NCI-H1092 (cell line): ENCODE data around the gene NTSR1.

ENCODE experiments used
- DNase-seq: peaks from one replicate; lab custom pipeline; 2025; lab: John Stamatoyannopoulos, UW

NTSR1 gene

DNA sequence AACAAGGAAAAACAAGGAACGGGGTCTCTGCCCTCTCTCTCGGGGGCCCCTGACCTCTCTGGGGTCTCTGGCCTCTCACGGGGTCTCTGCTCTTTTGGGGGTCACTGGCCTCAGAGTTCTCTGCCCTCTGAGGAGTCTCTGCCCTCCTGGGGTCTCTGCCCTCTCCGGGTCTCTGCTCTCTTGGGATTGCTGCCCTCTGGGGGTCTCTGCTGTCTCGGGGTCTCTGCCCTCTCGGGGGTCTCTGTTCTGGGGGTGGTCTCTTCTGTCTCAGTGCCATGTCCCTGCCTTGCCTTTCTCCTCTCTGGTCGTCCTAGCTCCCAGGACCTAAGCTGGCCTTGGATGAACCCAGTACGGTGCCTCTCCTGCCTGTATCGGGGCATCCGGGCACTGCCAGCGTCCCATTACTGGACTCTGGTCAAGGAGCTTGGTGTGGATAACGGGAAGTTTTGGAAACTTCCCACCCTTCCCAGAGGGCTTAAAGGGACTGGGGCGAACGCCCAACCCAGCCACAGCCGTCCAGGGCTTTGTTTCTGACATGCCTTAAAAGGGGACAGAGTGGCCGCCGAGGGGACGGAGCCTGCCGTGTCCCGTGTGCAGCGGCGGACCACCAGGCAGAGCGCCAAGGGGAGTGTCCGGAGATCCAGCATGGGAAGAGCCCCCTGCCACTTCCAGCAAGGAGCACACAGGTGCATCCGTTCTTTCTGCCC is 62.9 kb downstream of the NTSR1 start:
- no peak for DNase-seq

DNA sequence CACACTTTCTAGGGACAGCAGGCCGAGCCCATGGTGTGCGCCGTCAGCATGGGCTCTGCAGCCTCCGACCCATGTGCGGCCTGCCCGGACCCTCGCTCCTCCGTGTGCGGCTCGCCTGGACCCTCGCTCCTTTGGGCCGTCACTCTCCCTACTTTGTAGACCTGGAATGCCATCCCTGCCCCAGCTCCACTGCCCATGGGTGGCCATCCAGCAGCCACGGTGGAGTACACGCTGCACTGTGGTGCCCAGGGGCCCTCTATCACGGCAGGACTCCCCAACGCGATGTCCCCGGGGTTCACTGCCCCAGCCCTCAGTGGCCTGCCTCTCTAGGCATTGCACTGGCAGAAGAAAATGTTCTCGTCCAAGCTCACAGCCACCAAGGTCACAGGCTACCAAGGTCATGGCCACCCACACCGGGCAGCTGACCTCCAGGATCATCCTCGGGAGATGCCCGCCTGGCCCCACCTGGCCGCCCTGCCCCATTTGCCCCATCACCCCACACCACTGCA is 63.5 kb downstream of the NTSR1 start:
- DNase-seq = no peak

DNA sequence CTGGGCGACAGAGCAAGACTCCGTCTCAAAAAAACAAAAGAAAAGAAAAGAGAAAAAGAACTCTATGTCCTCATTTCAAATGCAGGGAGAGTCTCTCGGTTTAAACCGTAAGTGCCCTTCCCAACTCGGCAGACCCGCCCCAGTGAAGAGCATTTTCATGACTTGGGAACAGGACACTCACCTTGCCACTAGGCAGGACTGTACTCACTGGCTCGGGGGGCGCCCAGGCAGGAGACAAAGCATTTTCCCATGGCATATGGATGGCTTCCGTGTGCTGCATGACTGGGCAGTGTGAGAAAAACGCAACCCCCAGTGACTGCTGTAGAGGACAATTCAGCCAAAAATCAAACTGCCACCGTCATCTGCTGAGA is 64.0 kb downstream of the NTSR1 start:
- DNase-seq = no peak

DNA sequence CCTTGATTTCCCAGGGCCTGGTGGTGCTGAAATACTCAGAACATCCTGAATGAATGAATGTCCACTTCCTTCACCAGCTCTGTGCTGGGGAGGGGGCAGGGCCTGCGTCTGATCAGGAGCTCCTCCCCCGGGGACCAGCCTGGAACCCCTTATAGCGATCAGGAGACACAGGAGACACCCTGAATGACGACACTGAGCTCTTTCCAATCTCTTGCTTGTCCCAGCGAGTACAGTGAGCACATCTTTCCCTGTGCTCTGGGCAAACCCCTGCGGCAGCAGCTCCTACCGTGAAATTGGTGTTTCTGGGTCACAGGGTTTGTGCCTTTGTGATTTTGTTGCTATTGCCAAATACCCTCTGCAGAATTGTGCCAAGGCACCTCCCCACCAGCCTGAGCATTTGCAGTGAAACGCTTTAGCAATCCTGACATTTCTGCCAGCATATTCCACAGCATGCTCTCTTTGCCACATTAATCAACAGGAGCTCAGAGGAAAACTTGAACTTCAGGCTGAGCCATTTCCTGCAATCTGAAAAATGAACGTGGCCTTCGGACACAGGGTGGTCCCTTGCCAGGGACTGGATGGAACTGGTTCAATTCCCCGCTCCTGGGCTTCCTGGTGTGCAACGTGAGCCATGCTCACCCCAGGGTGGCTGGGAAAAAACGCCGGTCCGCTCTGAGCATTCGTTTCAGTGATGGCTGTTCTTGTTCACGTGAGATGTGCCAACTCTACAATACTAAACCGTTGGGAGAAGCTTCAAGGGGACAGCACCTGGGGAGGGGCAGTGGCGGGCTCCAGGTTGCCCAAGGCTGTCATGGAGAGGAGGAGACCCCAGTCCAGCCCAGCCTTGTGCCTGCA is 64.6 kb downstream of the NTSR1 start:
- DNase-seq = no peak

DNA sequence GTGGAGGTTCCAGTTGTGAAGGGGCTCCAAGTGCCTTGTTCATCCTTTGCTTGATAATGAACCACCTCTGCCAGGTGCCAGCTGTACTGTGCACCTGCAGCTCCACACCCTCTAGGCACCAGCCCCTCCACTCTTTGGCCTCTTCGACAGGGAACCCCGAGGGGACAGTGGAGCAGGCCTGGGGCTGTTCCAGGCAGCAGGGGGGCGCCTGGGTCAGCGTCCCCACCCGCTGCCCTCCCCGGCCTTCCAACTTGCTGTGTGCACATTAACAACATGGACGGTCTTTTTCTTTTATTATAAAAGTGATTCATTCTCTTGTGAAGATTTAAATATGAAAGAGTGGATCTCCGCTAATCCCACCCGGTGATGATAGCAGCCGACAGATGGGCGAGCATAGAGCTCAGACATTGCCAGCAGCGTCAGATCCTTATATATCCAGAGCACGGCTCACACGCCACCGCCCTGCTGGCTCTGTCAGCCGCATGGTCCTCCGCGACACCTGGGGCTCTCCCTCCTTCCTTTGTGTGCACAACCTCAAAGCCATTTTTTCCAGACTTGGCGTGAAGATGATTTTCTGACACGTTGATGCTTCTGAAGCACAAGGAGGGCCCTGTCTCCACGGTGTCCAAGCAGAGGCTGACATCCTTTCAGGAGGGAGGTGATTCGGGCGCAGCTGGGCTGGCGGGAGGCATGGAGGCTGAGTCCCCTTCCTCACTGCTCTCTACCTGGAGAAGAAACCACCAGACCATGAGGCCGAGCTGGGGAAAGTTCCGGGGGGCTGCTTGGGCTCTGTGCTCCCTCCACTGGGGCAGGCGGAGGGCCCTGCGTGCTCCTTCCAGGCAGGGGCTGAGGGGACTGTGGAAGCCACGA is 65.4 kb downstream of the NTSR1 start:
- DNase-seq = no peak

DNA sequence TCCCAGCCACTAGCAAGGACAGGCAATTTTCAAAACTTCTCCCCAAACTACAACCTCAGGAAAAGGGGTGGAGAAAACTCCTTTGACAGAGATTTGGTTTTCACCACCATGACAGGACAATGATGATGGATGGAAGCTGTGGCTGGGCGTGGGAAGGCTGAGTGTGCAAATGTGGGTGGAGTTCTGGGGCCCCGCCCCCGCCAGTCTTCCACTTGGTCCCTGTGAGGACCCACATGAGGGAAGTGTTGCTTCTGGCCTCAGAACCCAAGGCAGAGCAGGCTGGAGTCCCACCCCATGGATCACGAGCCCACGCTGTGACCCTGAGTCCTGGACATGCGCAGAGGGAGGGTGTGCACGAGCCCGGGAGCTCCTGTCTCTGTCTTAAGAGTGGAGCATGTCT is 66.1 kb downstream of the NTSR1 start:
- no peak for DNase-seq

DNA sequence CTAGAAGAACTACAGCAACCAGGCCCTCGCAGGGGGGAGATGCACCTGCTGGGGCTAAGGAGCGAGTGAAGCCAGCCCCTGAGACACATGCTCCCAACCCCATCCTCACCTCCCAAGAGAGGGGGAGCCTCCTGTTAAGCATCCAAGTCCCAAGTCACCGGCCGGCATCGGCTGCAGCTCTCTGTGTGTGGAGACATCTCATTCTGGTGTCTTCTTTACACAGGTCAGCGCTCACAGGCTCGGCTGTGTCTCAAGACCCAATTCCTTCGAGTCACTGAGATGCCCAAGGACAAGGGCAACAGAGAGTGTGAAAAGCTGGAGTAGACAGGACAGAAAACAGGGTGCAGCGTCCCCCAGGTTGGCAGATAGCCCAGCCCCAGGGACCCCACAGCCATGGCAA is 66.6 kb downstream of the NTSR1 start:
- no peak for DNase-seq

DNA sequence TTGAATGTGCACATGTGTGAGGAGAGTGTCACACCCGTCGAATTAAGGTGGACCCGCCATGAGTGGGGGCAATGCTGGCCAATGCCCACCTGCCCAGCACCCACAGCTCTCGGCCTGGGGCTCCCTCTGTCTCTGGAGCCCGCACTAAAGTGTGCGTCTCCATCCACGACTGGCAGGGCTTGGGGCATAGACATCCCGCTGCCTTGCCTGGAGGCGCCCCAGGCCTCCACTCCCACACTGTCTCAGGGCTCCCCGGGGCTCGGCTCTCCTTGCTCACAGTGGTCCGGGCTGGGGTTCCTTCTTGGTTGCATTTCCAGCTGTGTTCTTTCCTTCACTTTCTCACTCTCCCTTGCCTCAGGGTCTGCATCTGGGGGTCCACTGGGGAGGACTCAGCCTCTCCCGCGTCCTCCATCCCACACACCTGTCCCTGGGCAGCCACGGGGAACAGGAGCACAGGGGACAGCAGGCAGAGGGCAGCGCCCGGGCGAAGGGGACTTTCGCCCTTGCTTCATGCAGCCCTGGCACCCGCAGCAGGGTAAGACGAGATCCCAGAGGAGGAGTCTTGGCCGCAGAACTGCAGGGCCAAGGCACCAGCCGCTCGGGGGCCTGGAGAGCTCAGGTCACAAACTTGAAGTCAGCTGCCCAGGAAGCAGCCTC is 67.5 kb downstream of the NTSR1 start:
- no peak for DNase-seq

DNA sequence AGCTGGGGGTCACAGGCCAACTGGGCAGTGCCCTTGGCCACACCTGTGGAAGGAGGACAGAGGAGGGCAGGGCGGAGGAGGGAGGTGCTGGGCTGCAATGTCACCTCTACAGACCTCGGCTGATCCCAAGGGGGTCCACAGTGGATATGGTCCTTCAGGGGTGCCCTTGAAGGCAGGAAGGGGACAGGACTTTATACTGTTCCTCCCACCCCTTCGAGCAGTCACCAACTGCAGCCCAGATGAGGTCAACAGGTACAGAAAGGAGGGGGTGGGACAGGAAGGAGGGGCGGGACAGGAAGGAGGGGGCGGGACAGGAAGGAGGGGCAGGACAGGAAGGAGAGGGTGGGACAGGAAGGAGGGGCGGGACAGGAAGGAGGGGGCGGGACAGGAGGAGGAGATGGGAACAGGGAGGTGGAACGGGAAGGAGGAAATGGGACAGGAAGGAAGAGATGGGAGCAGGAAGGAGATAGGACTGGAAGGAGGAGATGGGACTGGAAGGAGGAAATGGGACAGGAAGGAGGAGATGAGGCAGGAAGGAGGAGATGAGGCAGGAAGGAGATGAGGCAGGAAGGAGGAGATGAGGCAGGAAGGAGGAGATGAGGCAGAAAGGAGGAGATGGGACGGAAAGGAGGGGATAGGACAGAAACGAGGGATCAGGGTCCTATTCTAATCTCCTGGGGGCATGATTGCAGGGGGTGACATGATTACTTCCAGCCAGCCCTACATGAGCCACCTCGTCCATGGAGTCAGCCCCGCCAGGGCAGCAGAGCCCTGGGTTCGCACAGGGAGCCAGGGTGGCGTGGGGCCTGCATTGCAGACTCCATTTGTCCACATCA is 68.3 kb downstream of the NTSR1 start:
- DNase-seq = no peak

DNA sequence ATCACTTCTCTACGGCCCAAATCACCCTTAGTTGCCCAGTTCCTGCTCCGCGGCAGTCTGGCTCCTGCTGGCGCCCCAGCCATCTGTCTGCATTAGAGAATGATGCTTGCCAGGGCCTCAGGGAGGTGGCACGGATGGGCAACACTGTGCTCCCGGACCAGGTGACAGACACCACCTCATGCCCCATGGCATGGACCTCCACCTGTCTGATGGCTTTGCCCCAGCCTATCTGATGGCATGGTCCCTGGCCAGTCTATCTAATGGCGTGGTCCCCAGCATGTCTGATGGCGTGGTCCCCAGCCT is 68.8 kb downstream of the NTSR1 start:
- no peak for DNase-seq

DNA sequence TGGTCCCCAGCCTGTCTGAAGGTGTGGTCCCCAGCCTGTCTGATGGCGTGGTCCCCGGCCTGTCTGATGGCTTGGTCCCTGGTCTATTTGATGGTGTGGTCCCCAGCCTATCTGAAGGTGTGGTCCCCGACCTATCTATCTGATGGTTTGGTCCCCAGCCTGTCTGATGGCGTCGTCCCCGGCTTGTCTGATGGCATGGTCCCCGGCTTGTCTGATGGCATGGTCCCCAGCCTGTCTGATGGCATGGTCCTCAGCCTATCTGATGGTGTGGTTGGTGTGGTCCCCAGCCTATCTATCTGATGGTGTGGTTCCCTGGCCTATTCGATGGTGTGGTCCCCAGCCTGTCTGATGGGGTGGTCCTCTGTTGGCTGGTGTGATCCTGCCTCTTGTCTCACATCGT is 69.4 kb downstream of the NTSR1 start:
- no peak for DNase-seq

DNA sequence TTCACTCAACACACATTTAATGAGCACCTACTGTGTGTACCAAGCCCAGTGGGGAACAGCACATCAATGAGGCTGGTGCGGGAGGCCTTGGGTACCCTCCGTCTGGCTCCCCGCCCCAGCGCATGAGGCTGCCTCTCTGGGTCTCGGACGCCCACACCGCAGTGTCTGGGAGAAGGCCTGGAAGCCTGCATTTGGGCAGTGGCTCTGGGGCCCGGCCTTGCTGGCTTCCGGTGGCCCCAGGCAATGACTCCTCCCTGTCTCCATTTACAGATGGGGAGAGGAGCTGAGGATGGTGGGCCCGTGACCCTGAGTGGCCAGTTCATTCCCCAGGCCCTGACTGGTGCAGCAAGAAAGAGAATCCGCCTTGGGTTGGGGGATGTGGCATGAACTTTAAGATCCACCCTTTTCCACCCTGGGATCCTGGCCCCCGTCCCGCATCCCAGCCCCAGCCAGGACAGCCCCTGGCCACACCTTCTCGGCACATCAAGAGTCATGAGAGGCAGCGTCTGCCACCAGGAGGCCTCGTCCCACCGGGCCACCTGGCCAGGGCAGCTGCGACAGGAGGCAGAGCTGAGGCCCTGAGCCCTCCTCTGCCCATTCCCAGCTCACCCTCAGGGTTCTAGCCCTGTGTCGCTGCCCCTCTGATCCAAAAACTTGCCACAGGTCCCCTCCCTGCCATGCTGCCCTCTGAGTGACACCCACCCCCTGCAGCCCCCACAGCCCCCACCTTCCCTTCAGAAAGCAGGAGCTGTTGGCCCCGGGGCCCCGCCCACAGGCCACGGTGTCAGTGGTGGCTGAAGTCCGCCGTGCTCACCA is 70.2 kb downstream of the NTSR1 start:
- no peak for DNase-seq

DNA sequence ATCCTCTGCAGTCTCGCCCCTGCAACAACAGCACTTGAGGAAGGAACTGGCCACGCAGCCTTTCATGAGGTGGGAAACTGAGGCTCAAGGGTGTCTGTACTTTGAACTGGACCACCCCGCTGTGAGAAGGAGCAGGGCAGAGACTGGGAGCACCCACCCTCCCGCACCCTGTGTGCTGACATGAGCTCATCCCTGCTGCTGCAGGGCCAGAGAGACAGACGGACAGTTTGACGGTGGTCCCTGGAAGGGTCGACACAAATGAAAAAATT is 70.7 kb downstream of the NTSR1 start:
- no peak for DNase-seq

DNA sequence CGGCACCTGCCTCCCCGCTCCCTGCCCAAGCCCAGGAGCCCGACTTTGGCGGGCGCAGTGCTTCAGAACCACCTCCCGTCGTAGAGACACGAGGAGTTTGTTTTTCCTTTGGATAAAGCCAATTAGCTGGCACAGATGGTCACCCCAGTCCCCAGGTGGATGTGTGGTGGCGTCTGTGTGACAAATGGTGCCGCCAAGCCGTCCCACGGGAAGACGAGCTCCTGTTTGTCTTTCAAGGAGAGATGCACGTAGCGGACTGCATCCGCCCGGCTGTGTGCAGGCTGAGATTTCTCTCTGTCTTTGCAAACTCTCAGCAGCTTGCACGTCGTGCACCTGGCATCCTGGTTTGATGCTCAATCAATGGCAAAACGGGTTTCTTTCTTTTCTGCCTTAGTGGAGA is 71.6 kb downstream of the NTSR1 start:
- no peak for DNase-seq

DNA sequence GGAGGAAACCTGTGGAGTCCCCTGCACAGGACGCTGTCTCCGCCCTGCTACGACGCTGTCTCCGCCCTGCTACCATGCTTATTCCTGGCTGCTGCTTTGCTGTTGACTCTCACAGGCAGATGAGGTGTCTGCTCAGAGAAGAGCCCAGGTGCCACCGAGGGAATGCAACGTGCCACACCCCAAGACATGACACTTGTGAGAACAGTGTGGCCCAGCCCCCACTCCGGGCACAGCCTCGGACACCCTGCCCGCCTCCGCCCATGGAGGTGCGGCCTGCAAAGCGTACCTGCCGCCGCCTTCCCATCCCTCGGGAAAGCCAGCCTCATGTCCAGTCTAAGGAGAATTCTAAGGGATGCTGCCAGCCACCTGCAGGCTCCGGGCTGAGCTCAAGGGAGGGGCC is 72.1 kb downstream of the NTSR1 start:
- DNase-seq = no peak

DNA sequence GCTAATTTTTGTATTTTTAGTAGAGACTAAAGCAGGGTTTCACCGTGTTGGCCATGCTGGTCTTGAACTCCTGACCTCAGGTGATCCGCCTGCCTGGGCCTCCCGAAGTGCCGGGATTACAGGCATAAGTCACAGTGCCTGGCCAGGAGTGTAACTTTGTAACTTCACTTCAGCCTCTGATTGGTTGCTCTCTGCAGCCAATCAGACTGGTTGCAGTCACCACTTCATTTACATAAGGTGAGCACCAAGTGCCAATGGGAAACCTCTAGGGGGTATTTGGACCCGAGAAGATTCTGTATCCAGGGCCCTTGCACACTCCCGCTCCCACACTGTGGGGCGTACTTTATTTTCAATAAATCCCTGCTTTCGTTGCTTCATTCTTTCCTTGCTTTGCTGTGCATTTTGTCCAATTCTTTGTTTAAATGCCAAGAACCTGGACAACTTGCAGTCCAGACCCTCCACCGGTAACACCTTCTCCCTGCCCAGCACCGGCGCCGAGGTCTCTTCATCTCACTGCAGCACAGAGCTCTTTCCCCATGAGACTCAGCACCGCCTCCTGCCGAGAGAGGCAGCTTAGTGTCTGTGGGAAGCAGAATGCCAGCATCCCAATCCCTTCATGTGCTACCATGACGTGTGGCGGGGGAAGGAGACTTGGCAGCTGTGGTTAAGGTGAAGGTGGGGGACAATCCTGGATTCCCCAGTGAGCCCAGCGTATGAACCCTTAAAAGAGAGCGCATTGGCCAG is 73.7 kb downstream of the NTSR1 start:
- DNase-seq = no peak

DNA sequence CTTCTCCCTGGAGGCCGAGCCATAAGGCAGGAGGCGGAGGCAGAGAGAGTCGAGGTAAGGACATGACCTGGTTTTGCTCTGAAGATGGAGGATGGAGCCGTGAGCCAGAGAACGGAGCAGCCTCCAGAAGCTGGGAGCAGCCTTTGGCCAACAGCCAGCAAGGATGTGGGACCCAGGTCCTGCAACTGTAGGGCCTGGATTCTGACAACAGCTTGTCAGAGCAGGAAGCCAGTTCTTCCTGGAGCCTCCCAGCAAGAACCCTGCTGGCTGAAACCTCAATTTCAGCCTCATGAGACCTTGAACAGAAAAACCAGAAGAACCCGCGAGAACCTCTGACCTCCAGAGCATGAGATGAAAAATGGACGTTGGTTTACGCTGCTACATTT is 74.2 kb downstream of the NTSR1 start:
- no peak for DNase-seq

DNA sequence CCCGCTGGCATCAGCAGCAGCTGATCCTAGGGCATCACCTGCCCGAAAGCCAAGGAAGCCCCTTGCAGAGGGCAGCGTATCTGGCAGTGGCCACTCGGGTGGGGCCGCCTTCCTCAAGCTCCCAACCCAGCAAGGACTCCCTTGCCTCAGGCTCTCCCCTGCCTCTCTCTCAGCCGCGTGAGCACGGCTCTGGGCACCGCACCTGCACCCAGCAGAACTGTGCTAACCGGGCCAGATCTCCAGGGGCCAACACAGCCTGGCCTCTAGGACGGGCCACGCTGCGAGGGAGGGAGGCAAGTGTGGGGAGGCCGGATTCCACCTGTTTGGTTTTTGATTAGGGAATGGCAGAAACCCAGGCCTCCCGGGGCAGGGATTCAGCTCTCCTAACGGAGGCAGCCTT is 75.9 kb downstream of the NTSR1 start:
- DNase-seq = no peak

DNA sequence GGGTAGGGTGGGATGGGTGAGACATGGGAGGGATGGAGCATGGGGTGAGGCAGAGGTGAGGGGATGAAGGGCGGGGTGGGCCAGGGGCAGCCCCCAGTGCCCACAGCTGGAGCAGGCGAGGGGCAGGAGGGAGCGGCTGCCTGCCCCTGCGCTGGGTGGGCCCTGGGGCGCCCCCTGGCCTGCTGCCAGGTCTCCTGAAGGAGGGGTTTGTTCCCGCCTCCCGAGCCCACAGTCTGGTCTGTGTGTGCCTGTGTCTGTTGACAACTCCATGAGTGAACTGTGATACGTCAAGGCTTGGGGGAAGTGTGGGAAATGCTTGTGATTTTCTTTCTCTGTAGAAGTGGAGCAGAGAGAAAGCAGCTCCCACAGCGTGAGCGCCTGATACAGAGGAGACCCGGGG is 76.8 kb downstream of the NTSR1 start:
- no peak for DNase-seq

DNA sequence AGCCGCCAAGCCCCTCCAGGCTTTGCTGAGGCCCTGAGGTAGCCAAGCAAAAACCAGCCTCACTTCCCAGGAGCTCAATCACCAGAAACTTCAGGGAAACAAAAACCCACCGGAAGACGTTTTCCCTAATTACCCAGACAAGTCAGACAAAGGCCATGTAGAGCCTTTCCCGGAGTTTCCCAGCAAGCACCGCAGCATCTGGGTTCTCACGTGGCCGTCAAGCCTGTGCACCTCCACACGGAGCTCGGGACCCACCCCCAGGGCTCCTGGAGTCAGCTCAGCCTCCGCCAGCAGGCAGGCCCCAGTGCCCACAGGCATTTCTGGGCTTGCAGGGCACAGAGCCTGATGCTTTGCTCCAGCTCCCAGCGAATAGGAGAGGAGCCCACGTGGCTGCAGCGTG is 77.5 kb downstream of the NTSR1 start:
- no peak for DNase-seq
